AG09319 (cell line): ENCODE data around the gene NMU.

Experiments
- DNase-seq: peaks from one replicate; pipeline ENCODE4 v3.0.0-alpha.2; 2010; ENCODE audit warnings: low read depth; ENCODE audit errors: extremely low read depth
- CTCF ChIP-seq: IDR thresholded peaks from 2 replicates; pipeline ENCODE4 v1.5.1; 2011; ENCODE audit warnings: low read depth, mild to moderate bottlenecking, inconsistent platforms, low read length, moderate library complexity

NMU gene

GRCh38 chr4:55611358-55612059, 24.6 kb downstream of the NMU start:
- TF ChIP-seq CTCF = no peak
- DNase-seq = no peak

GRCh38 chr4:55610381-55610780, 25.7 kb downstream of the NMU start:
- TF ChIP-seq CTCF = no peak
- no peak for DNase-seq

GRCh38 chr4:55609393-55609866, 26.7 kb downstream of the NMU start:
- no peak for TF ChIP-seq CTCF
- DNase-seq = peak; percentile 12

GRCh38 chr4:55608591-55608990, 27.5 kb downstream of the NMU start:
- no peak for TF ChIP-seq CTCF

GRCh38 chr4:55604996-55605395, 31.1 kb downstream of the NMU start:
- no peak for DNase-seq
- TF ChIP-seq CTCF = no peak

More at GRCh38 chr4:55608591-55608990, 27.5 kb downstream of the NMU start:
- DNase-seq = no peak

GRCh38 chr4:55600640-55601039, 35.5 kb downstream of the NMU start:
- DNase-seq = no peak
- no peak for TF ChIP-seq CTCF

GRCh38 chr4:55598641-55599040, 37.5 kb downstream of the NMU start:
- no peak for TF ChIP-seq CTCF
- no peak for DNase-seq
